ENCODE measurements around the gene SPSB1.

DNA sequence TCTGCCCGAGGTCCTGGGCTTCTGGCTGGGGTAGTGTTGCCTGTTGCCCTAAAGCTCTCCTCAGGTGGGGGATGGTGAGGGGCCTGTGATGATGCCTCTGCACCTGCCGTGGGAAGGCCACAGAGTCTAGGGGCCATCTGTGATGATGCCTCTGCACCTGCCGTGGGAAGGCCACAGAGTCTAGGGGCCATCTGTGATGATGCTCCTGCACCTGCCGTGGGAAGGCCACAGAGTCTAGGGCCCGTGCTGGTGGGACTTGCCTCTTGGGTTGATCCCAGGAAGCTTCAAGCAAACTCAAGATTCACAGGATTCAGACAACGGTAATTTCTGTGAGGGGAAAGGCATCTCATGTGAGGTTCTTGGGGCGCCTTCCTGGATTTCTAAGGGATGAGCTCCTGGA is 17.3 kb downstream of the SPSB1 start:
- TF ChIP-seq HOXA7 (CRISPR knock-in tag; IDR thresholded peaks at IDR 0.05; ENCODE audit: borderline replicate concordance): no peak
- TF ChIP-seq, protein P1, sequence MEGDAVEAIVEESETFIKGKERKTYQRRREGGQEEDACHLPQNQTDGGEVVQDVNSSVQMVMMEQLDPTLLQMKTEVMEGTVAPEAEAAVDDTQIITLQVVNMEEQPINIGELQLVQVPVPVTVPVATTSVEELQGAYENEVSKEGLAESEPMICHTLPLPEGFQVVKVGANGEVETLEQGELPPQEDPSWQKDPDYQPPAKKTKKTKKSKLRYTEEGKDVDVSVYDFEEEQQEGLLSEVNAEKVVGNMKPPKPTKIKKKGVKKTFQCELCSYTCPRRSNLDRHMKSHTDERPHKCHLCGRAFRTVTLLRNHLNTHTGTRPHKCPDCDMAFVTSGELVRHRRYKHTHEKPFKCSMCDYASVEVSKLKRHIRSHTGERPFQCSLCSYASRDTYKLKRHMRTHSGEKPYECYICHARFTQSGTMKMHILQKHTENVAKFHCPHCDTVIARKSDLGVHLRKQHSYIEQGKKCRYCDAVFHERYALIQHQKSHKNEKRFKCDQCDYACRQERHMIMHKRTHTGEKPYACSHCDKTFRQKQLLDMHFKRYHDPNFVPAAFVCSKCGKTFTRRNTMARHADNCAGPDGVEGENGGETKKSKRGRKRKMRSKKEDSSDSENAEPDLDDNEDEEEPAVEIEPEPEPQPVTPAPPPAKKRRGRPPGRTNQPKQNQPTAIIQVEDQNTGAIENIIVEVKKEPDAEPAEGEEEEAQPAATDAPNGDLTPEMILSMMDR (tag by site-specific recombination; IDR thresholded peaks at IDR 0.05): no peak
- no peak for TF ChIP-seq ZFP3 (tag by site-specific recombination; IDR thresholded peaks at IDR 0.05; ENCODE audit: low read depth)
- TF ChIP-seq ZNF366 (tag by site-specific recombination; conservative IDR thresholded peaks at IDR 0.05): no peak
- TF ChIP-seq, protein P2, sequence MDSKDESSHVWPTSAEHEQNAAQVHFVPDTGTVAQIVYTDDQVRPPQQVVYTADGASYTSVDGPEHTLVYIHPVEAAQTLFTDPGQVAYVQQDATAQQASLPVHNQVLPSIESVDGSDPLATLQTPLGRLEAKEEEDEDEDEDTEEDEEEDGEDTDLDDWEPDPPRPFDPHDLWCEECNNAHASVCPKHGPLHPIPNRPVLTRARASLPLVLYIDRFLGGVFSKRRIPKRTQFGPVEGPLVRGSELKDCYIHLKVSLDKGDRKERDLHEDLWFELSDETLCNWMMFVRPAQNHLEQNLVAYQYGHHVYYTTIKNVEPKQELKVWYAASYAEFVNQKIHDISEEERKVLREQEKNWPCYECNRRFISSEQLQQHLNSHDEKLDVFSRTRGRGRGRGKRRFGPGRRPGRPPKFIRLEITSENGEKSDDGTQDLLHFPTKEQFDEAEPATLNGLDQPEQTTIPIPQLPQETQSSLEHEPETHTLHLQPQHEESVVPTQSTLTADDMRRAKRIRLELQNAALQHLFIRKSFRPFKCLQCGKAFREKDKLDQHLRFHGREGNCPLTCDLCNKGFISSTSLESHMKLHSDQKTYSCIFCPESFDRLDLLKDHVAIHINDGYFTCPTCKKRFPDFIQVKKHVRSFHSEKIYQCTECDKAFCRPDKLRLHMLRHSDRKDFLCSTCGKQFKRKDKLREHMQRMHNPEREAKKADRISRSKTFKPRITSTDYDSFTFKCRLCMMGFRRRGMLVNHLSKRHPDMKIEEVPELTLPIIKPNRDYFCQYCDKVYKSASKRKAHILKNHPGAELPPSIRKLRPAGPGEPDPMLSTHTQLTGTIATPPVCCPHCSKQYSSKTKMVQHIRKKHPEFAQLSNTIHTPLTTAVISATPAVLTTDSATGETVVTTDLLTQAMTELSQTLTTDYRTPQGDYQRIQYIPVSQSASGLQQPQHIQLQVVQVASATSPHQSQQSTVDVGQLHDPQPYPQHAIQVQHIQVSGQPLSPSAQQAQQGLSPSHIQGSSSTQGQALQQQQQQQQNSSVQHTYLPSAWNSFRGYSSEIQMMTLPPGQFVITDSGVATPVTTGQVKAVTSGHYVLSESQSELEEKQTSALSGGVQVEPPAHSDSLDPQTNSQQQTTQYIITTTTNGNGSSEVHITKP (tag by site-specific recombination; IDR thresholded peaks at IDR 0.05): no peak
- no peak for TF ChIP-seq ZIC2 (tag by site-specific recombination; IDR thresholded peaks at IDR 0.05)
- no peak for TF ChIP-seq ZNF274 (IDR thresholded peaks at IDR 0.05; ENCODE audit: low read length)
- TF ChIP-seq ZNF274 (tag by site-specific recombination; IDR thresholded peaks at IDR 0.05; ENCODE audit: borderline replicate concordance): no peak
- TF ChIP-seq ZFP69B (tag by site-specific recombination; IDR thresholded peaks at IDR 0.05): no peak
- TF ChIP-seq ZNF24 (tag by site-specific recombination; IDR thresholded peaks at IDR 0.05): no peak
- TF ChIP-seq, protein P3, sequence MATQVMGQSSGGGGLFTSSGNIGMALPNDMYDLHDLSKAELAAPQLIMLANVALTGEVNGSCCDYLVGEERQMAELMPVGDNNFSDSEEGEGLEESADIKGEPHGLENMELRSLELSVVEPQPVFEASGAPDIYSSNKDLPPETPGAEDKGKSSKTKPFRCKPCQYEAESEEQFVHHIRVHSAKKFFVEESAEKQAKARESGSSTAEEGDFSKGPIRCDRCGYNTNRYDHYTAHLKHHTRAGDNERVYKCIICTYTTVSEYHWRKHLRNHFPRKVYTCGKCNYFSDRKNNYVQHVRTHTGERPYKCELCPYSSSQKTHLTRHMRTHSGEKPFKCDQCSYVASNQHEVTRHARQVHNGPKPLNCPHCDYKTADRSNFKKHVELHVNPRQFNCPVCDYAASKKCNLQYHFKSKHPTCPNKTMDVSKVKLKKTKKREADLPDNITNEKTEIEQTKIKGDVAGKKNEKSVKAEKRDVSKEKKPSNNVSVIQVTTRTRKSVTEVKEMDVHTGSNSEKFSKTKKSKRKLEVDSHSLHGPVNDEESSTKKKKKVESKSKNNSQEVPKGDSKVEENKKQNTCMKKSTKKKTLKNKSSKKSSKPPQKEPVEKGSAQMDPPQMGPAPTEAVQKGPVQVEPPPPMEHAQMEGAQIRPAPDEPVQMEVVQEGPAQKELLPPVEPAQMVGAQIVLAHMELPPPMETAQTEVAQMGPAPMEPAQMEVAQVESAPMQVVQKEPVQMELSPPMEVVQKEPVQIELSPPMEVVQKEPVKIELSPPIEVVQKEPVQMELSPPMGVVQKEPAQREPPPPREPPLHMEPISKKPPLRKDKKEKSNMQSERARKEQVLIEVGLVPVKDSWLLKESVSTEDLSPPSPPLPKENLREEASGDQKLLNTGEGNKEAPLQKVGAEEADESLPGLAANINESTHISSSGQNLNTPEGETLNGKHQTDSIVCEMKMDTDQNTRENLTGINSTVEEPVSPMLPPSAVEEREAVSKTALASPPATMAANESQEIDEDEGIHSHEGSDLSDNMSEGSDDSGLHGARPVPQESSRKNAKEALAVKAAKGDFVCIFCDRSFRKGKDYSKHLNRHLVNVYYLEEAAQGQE (tag by site-specific recombination; IDR thresholded peaks at IDR 0.05): no peak
- TF ChIP-seq, protein P4, sequence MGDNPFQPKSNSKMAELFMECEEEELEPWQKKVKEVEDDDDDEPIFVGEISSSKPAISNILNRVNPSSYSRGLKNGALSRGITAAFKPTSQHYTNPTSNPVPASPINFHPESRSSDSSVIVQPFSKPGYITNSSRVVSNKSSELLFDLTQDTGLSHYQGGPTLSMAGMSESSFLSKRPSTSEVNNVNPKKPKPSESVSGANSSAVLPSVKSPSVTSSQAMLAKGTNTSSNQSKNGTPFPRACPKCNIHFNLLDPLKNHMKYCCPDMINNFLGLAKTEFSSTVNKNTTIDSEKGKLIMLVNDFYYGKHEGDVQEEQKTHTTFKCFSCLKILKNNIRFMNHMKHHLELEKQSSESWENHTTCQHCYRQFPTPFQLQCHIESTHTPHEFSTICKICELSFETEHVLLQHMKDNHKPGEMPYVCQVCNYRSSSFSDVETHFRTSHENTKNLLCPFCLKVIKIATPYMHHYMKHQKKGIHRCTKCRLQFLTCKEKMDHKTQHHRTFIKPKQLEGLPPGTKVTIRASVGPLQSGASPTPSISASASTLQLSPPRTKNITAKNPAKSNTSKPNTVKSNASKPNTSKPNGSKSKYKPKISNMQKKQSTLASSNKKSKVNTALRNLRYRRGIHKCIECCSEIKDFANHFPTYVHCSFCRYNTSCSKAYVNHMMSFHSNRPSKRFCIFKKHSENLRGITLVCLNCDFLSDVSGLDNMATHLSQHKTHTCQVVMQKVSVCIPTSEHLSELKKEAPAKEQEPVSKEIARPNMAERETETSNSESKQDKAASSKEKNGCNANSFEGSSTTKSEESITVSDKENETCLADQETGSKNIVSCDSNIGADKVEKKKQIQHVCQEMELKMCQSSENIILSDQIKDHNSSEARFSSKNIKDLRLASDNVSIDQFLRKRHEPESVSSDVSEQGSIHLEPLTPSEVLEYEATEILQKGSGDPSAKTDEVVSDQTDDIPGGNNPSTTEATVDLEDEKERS (tag by site-specific recombination; IDR thresholded peaks at IDR 0.05): no peak
- no peak for TF ChIP-seq ZNF571 (tag by site-specific recombination; IDR thresholded peaks at IDR 0.05)
